Erythroblast (primary cell): ENCODE results near the gene FGF22.
A peak's percentile ranks its signal among the peaks of the same experiment; 100 is the strongest.

ENCODE experiments used
- DNase-seq, 2 experiments: peaks; one replicate each; lab custom pipeline; 2025; lab: John Stamatoyannopoulos, UW
- GATA1 ChIP-seq: IDR thresholded peaks from 2 replicates; pipeline ENCODE4 v1.6.1; 2011; ENCODE audit warnings: low read depth, mild to moderate bottlenecking, control low read depth, low read length, moderate library complexity
- POLR2A ChIP-seq: IDR thresholded peaks from 2 replicates; pipeline ENCODE4 v1.6.1; 2011; ENCODE audit warnings: mild to moderate bottlenecking, low read length

FGF22 gene

DNA sequence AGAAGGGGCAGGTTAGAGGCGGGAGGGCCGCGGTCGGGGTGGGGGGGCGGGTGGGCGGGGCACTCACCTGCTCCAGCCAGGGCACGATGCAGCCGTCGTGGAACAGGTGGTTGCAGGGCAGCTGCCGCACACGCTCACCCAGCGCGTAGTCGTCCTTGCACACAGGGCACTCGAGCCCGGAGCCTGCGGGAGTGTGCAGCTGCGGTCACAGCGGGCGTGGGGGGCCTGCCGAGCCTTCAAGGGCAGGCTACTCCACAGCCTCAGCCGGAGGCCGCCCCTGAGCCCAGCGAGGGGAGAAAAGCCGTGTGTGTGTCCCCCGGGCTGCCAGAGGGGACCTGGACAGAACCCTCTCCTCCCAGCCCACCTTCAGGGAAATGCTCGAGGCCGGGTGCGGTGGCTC, 8.6 kb downstream of the FGF22 start:
- TF ChIP-seq GATA1 (no peak), POLR2A (no peak)
- DNase-seq = no peak

DNA sequence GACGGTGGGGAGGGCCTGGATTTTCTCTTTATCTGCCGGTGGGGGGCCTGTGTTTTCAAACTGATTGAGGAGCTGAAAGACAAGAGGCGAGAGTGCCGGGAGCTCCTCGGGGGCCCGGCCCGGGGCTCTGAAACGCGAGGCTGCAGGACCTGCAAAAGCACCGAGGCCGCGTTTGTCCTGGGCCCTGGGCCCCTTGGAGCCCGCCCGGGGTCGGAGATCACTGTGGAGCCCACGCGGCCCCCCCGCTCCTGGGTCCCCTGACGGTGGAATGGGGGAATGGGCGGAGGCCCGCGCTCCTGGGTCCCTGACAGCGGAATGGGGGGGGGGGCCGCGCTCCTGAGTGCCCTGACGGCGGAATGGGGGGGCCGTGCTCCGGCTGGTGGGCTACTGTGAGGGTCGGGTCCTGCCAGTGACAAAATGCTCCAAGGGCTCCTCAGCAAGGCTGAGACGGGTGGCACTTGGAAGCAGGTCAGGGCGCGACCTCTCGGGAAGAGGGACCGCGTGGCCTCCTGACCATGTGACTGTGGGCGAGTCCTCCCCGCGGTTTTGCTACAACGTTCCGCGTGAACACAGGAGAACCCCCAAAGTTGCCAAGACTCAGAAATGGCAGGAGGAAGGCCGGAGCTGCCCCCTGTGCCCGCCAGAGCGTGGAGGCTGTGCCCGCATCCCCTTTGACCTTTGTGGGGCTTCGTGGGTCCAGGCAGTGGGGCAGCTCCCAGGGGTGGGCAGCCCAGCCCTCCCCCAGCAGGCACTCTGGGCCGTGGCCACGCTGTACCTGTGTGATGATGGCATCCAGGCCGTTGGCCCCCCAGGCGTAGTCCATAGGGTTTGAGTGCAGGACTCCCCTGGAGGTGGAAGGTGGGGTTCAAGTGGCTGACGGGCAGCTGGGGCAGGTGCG, 9.5 kb downstream of the FGF22 start:
- TF ChIP-seq POLR2A = no peak
- TF ChIP-seq GATA1 = no peak
- no peak for DNase-seq

DNA sequence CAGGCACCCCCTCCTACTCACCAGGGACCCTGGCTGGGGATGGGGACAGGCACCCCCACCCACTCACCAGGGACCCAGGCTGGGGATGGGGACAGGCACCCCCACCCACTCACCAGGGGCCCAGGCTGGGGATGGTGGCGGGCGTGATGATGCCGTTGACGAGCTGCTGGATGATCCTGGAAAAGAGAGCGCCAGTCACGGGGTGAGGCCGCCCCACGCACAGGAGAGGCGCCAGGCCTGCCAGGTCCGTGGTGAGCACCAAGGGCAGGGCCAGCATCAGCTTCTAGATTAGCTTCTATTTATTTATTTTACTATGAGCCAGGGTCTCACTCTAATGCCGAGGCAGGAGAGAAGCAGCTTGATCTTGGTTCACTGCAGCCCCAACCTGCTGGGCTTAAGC, 10.4 kb downstream of the FGF22 start:
- no peak for DNase-seq
- TF ChIP-seq POLR2A (no peak), GATA1 (no peak)

DNA sequence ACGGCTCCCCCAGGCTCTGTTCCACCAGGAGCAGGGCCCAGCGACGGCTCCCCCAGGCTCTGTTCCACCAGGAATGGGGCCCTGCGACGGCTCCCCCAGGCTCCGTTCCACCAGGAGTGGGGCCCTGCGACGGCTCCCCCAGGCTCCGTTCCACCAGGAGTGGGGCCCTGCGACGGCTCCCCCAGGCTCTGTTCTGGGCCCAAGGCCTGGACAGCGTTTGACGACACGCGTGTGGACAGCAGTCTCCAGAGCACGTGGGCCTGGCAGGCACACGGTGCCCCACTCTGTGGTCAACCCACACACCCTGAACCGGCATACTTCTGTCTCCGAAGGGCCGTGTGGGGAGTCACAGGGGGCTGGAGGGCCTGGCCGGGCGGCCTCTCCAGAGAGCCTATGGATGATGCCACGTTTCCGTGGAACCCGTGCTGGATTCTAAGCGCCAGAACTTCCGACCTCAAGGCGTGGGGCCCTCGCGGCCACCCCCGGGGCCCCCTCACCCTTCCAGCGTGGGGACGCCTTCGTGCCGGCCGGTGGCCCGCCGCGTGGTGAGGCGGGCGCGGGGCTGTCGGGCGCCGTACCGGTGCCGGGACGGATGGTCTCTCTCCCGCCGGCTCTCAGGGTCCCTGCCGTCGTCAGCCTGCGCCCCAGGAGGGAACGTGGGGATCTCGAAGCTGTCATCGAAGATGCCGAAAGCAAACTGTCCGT, 11.6 kb downstream of the FGF22 start:
- TF ChIP-seq POLR2A (no peak), GATA1 (no peak)
- no peak for DNase-seq

DNA sequence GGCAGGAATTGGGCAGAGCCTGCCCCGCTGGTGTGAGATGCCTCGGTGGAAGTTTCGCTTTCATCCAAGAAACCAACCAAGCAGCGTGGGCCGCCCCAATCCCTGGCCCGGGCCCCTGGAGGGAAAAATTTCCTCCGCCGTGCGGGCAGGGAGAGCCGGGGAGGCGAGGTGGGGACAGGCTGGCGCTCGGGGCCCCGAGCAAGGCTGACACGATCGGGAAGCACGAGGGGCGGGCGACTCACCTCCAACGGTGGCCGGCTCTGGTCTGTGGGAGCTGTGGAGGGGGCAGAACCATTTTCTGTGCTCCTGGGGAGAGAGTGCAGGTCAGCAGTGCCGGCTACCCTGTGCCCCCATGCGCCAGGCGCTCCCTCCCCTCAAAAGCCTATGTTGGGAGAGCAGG, 12.3 kb downstream of the FGF22 start:
- DNase-seq = no peak
- no peak for TF ChIP-seq POLR2A
- no peak for TF ChIP-seq GATA1

DNA sequence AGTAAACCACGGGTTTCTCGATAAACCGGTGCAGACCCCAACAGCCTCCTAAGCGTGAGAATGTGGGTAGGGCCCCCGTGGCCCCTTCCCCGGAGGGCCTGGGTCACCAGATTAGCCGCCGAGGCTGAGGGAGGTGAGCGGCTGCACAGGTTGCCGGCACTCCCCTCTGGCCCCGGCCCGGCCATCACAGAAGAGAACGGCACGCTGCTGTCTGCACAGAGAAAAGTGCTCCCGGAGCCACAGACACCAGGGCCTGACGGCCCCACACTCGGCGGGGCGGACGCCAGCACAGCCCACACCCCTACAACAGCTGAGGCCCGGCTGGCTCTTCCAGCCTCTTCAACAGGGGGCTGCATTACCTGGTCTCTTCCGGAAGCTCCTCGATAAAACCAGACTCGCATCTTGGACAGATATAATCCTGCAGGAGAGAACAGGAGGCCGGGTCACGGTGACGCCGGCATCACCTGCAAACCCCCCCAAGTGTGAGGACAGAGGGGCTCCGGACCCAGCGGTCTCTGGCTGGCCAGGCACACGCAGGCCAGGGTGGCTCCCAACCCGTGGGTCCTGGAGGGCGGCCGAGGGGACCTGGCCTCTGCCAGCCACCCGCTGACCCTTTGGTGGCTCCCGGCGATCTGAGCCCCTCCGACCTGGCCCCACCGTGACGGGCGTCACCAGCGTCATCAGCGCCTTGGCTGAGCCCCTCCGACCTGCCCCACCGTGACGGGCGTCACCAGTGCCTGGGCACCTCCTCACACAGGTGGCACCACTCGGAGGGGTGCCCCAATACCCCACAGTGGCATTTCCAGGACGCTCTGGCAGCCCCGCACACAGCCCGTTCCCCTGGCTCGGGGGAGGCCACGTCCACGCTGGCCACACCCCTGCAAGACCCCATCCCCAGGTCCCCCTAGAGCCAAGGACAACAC, 13.0 kb downstream of the FGF22 start:
- no peak for TF ChIP-seq POLR2A
- no peak for DNase-seq

DNA sequence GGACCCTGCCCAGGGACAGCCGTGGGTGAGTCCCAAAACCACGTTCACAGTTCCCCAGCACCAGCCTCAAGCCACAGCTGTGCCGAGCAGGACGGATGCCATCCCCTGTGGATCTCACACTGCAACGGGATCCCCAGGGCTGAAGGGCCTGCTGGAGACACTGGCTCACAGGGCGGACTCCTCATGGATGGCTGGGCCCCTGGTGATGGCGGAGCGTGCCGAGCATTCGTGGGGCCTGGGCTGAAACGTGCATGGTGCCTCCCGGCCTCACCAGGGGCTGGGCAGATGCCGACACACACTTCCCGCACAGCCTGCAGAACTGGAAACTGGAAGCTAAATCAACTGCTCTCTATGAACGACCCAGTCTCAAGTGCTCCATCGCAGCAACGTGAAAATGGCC, 13.7 kb downstream of the FGF22 start:
- TF ChIP-seq GATA1 = no peak
- no peak for TF ChIP-seq POLR2A
- DNase-seq = no peak

DNA sequence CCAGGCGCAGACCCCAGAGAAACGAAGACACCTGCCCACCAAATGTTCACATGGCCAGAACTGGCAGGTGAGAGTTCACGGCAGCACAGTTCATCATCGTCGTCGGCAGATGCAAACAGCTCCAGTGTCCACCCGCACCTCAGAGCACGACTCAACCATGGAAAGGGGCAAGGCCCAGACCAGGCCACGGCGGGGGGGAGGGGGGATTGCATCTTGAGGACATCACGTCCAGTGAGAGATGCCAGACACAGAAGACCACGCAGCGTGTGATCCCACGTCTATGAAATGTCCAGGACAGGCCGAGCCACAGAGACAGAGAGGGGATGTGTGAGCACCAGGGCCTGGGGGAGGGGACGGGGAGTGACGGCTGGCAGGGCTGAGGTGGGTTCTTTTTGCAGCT, 16.0 kb downstream of the FGF22 start:
- TF ChIP-seq POLR2A = no peak
- no peak for TF ChIP-seq GATA1
- no peak for DNase-seq

DNA sequence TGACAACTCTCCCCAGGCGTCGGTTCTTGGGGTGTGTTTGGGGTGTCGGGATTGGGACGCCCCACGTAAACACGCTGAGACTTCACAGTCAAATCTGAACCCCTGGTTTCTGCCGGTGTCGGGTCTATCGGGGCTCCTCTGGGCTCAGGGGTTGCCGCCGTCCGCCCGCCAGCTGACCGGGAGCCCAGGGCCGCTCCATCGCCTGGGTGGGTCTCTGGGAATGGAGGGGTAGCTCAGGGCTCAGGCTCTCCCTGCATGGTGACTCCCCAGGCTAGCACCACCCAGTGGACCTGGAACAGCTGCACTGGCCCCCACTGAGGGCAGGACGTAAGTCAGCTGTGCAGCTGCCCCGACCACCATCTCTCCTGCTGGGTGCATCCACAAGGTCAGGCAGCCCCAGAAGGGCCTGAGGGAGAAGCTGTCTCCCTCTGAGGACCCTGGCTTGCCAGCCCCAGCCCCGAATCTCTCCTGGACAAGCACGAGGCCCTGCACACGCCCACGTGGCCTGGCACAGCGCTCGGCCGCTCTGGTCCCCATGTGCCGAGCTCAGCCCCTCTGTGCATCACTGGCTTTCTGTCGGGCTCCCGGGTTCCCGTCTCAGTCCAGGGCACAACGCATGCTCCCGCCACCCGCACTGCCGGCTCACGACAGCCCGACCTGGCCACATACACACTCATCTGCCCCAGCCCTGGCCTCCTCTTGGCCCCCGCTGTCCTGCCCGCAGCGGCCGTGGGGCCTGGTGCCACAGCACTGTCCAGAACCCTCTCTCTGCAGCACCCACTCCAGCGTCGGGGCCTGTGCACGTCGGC, 17.3 kb downstream of the FGF22 start:
- no peak for TF ChIP-seq POLR2A
- no peak for TF ChIP-seq GATA1
- no peak for DNase-seq

DNA sequence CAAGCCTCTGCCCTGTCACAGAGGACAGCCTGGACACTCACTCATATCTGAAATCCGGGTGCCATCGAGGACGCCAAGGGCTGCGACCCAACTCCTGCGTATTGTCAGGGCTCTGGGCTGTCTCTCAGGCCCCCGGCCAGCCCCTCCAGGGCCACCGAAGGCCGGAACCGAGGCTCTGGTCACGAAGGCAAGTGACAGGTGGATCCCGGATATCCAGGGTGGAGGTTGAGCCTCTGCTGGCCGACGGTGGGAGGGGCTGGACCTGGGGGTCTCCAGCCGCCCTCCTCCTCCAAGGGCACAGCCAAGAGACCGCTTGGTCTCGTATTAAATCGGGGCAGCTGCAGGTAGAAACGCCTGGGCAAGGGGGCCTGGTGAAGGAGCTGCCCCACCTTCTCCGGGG, 17.9 kb downstream of the FGF22 start:
- TF ChIP-seq GATA1 (no peak), POLR2A (no peak)
- DNase-seq = no peak

DNA sequence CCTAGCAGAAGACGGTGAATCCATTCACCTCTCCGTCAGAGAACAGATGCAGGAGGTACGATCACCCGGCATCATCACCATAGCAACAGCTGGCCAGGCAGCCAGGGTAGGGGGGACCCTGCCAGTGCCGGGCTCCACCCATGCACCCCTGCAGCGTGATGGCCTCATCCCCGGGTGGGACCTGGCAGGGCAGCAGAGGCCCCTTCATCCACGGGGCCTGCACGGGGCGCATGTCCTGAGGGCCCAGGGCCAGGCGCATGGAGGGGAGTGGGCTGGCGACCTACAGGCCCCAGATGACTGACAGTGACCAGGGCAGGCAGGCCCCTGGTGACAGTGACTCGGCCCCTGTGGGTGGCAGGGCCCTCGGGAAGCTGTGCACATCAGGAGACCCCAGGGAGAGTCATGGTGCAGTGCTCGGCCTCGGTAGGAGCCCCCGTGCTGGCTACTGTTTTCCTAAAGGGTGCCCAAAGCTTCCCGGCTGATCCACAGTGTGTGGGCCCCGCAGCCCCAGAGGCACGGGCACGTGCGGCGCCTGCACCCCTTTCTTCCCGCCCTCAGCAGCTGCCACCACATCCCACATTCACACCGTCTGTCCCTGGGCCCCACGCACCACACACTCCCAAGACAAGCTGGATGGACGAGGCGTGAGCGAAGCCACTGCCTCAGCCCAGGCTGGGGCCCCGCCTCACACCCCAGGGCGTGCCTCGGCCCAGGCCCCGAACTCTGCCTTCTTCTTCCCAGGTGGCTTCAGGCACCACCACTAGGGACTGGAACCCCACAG, 18.6 kb downstream of the FGF22 start:
- no peak for DNase-seq
- no peak for TF ChIP-seq POLR2A
- TF ChIP-seq GATA1 = no peak

DNA sequence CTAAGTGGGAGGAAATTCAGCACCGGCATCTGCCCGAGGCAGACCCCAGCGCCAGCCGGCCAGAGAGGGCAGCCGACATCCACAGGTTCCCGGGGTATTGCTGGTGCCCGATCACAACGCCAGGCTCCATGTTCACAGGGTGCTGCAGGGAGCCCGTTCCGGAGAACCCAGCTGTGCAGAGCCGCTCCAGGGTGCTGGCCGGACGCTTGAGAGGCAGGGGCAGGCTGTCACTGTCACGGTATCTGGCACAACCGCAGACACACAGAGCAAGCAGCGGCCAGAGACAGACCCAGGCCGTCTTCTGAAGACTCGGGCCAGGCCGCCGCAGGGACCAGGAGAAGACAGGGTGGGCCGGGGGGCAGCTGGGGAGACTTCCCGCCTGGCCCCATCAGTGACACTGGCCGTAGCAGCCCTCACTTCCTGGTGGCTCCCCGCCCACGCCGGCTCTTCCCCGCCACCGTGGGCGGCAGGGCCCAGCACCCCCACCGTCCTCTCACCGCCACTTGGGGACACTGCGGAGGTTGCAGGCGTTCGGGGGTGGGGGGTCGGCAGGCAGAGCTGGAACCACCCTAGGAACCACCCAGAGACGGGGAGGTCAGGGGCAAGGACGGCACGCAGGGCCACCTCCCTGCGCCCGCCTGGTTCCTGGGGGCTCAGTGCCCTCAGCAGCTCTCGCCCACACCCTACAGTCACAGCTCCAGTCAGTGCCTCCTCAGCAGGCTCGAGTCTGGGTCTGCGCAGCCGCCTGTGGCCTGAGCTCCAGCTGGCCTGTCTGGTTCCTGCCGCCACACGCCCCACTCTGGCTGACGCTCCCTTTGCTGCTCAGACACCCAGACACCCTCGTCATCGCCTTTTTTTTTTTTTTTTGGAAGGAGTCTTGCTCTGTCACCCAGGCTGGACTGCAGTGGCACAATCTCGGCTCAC, 19.5 kb downstream of the FGF22 start:
- no peak for TF ChIP-seq POLR2A
- no peak for TF ChIP-seq GATA1
- peak; percentile 39 to 47 for DNase-seq
